SK-N-SH treated with all-trans-retinoic acid at 6 μM for 48 hours (cell line): ENCODE results near the gene BTG2.

ENCODE experiments used
- ATAC-seq: fragments of 200-7000 bp; cut with Tn5 transposase; 3 replicates; pipeline ENCODE4 v1.9.1; 2020; ENCODE audit warnings: mild to moderate bottlenecking, moderate library complexity
- ARNTL ChIP-seq: fragments of 450-650 bp; formaldehyde crosslinking; IDR thresholded peaks from 2 replicates; pipeline ENCODE4 v1.5.0; 2020; ENCODE audit warnings: low read depth, mild to moderate bottlenecking, moderate library complexity, borderline replicate concordance
- CREB5 ChIP-seq: fragments of 250-450 bp; sonication (Bioruptor Pico); IDR thresholded peaks from 2 replicates; pipeline ENCODE4 v1.5.1; 2020; ENCODE audit warnings: low read depth, mild to moderate bottlenecking, moderate library complexity
- CSDC2 ChIP-seq: fragments of 250-450 bp; sonication (Bioruptor Pico); IDR thresholded peaks from 2 replicates; pipeline ENCODE4 v1.5.0; 2020; ENCODE audit warnings: mild to moderate bottlenecking, moderate library complexity
- CSRNP3 ChIP-seq: fragments of 250-450 bp; sonication (Bioruptor Pico); IDR thresholded peaks from 2 replicates; pipeline ENCODE4 v1.5.1; 2021; ENCODE audit warnings: mild to moderate bottlenecking, moderate library complexity
- ESRRG ChIP-seq: fragments of 250-450 bp; sonication (Bioruptor Pico); IDR thresholded peaks from 2 replicates; pipeline ENCODE4 v1.6.1; 2021; ENCODE audit warnings: mild to moderate bottlenecking
- GLIS3 ChIP-seq: fragments of 250-450 bp; sonication (Bioruptor Pico); IDR thresholded peaks from 2 replicates; pipeline ENCODE4 v1.5.0; 2020; ENCODE audit warnings: mild to moderate bottlenecking, moderate library complexity
- ISL1 ChIP-seq: fragments of 250-450 bp; sonication (Bioruptor Pico); IDR thresholded peaks from 2 replicates; pipeline ENCODE4 v2.1.2; 2022; ENCODE audit warnings: mild to moderate bottlenecking, moderate library complexity
- OSR1 ChIP-seq: fragments of 250-450 bp; sonication (Bioruptor Pico); IDR thresholded peaks from 2 replicates; pipeline ENCODE4 v1.8.0; 2022; ENCODE audit warnings: moderate library complexity, mild to moderate bottlenecking, inconsistent platforms
- PATZ1 ChIP-seq: fragments of 250-450 bp; sonication (Bioruptor Pico); IDR thresholded peaks from 2 replicates; pipeline ENCODE4 v1.8.0; 2020; ENCODE audit warnings: mild to moderate bottlenecking, moderate library complexity, borderline replicate concordance
- POU6F1 ChIP-seq: fragments of 250-450 bp; sonication (Bioruptor Pico); IDR thresholded peaks from 2 replicates; pipeline ENCODE4 v1.8.0; 2021; ENCODE audit warnings: low read depth, mild to moderate bottlenecking, moderate library complexity, borderline replicate concordance
- PPARA ChIP-seq: fragments of 250-450 bp; sonication (Bioruptor Pico); IDR thresholded peaks from 2 replicates; pipeline ENCODE4 v1.5.0; 2020; ENCODE audit warnings: mild to moderate bottlenecking, borderline replicate concordance
- RARB ChIP-seq: fragments of 250-450 bp; sonication (Bioruptor Pico); IDR thresholded peaks from 2 replicates; pipeline ENCODE4 v1.8.0; 2021; ENCODE audit warnings: mild to moderate bottlenecking, moderate library complexity
- SNAI2 ChIP-seq: fragments of 250-450 bp; sonication (Bioruptor Pico); IDR thresholded peaks from 2 replicates; pipeline ENCODE4 v1.5.0; 2020; ENCODE audit warnings: mild to moderate bottlenecking, moderate library complexity
- TCF4 ChIP-seq: fragments of 250-450 bp; sonication (Bioruptor Pico); IDR thresholded peaks from 2 replicates; pipeline ENCODE4 v1.8.0; 2021; ENCODE audit warnings: mild to moderate bottlenecking, moderate library complexity, borderline replicate concordance
- TOX ChIP-seq: fragments of 250-450 bp; sonication (Bioruptor Pico); IDR thresholded peaks from 2 replicates; pipeline ENCODE4 v1.8.0; 2021; ENCODE audit warnings: mild to moderate bottlenecking, moderate library complexity, borderline replicate concordance
- TSHZ2 ChIP-seq: fragments of 250-450 bp; sonication (Bioruptor Pico); IDR thresholded peaks from 2 replicates; pipeline ENCODE4 v1.5.0; 2020; ENCODE audit warnings: mild to moderate bottlenecking, moderate library complexity
- ZC3H10 ChIP-seq: fragments of 250-450 bp; sonication (Bioruptor Pico); IDR thresholded peaks from 2 replicates; pipeline ENCODE4 v1.5.1; 2021; ENCODE audit warnings: mild to moderate bottlenecking, moderate library complexity
- ZFP3 ChIP-seq: fragments of 250-450 bp; sonication (Bioruptor Pico); IDR thresholded peaks from 2 replicates; pipeline ENCODE4 v1.5.0; 2020; ENCODE audit warnings: mild to moderate bottlenecking, moderate library complexity
- ZFP30 ChIP-seq: fragments of 450-650 bp; formaldehyde crosslinking; IDR thresholded peaks from 2 replicates; pipeline ENCODE4 v1.5.0; 2022; ENCODE audit warnings: mild to moderate bottlenecking, moderate library complexity
- ZNF565 ChIP-seq: fragments of 450-650 bp; formaldehyde crosslinking; conservative IDR thresholded peaks from 2 replicates; pipeline ENCODE4 v1.5.0; 2020; ENCODE audit warnings: low read depth, mild to moderate bottlenecking, moderate library complexity
- ZNF70 ChIP-seq: fragments of 450-650 bp; formaldehyde crosslinking; IDR thresholded peaks from 2 replicates; pipeline ENCODE4 v1.5.0; 2020; ENCODE audit warnings: mild to moderate bottlenecking, moderate library complexity
- ZNF8 ChIP-seq: fragments of 450-650 bp; formaldehyde crosslinking; IDR thresholded peaks from 2 replicates; pipeline ENCODE4 v1.5.0; 2020; ENCODE audit warnings: mild to moderate bottlenecking, moderate library complexity

The BTG2 gene

GRCh38 chr1:203289281-203289981, 15.9 kb upstream of the BTG2 start:
- ATAC-seq: no peak; the same call in 1 of the 3 replicates
- TF ChIP-seq ZC3H10: no peak
- no peak for TF ChIP-seq SNAI2 (CRISPR knock-in tag)
- no peak for TF ChIP-seq ARNTL (CRISPR knock-in tag)
- no peak for TF ChIP-seq ZNF70 (CRISPR knock-in tag)
- no peak for TF ChIP-seq ISL1
- TF ChIP-seq CSDC2: no peak
- TF ChIP-seq POU6F1: no peak
- TF ChIP-seq ZNF8: no peak
- no peak for TF ChIP-seq CREB5 (CRISPR knock-in tag)
- TF ChIP-seq TSHZ2 (CRISPR knock-in tag): no peak
- TF ChIP-seq PATZ1 (CRISPR knock-in tag): no peak
- no peak for TF ChIP-seq GLIS3 (CRISPR knock-in tag)
- TF ChIP-seq CSRNP3 (CRISPR knock-in tag): no peak

- no peak for TF ChIP-seq OSR1
- no peak for TF ChIP-seq TCF4 (CRISPR knock-in tag)
- no peak for TF ChIP-seq PPARA (CRISPR knock-in tag)
- TF ChIP-seq TSHZ2 (CRISPR knock-in tag): no peak
- TF ChIP-seq RARB: no peak
- TF ChIP-seq CREB5 (CRISPR knock-in tag): no peak
- no peak for TF ChIP-seq ZFP3 (CRISPR knock-in tag)
- no peak for TF ChIP-seq ZC3H10
- no peak for TF ChIP-seq POU6F1
- no peak for TF ChIP-seq ZFP30 (CRISPR knock-in tag)
- no peak for TF ChIP-seq CSDC2
- TF ChIP-seq ZNF8: no peak
- TF ChIP-seq TOX (CRISPR knock-in tag): no peak
- TF ChIP-seq SNAI2 (CRISPR knock-in tag): no peak
- no peak for TF ChIP-seq ZNF565 (CRISPR knock-in tag)
- no peak for TF ChIP-seq ARNTL (CRISPR knock-in tag)
- TF ChIP-seq ISL1: no peak
- TF ChIP-seq ESRRG (CRISPR knock-in tag): no peak
- no peak for TF ChIP-seq GLIS3 (CRISPR knock-in tag)
- no peak for ATAC-seq
Observed at GRCh38 chr1:203289982-203290260, 15.4 kb upstream of the BTG2 start.
